ENCODE data around the gene MRPL57.
A peak's percentile ranks its signal among the peaks of the same experiment; 100 is the strongest.
"Not testable (repeated sequence)": the region's sequence is repeated elsewhere in the genome, so short reads cannot be mapped to it uniquely, and the experiment has no call there.

MRPL57 gene

DNA sequence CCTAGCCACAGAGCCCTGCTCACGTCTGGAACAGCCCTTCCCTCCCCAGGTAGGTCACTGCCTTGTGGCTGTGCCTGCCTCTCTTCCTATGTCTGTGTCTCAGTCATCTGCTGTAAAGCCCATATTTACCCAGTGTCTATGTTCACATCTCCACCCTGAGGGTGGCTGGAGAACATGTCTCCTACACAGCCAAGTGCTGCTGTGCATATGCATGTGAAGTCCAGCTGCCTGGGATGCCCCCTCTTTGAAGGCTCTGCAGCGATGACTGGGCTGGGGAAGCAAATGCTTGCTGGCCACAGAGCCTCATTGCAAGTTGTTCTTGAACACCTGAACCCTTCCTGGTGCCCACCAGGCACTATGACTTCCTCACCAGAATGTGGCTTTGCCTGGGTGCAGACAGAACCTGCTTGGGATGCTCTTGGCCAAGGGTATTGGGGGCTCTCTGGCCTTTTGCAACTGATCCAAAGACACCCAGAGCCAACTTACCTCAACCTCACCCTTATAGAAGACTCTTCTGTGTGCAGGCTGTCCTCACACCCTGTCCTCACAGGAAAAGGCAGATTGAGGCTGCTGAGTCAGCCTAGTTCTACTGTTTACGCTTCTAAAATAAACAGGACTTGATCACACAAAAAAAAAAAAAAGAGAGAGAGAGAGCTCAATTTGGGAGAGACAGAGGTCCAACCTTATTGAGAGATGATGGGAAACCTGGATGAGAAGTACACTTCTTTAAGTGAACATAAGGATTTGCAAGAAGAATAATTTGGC is 26.5 kb downstream of the MRPL57 start:
- peak overlapping the region; percentile 50 for H3K27ac ChIP-seq
- TF ChIP-seq, protein P1, sequence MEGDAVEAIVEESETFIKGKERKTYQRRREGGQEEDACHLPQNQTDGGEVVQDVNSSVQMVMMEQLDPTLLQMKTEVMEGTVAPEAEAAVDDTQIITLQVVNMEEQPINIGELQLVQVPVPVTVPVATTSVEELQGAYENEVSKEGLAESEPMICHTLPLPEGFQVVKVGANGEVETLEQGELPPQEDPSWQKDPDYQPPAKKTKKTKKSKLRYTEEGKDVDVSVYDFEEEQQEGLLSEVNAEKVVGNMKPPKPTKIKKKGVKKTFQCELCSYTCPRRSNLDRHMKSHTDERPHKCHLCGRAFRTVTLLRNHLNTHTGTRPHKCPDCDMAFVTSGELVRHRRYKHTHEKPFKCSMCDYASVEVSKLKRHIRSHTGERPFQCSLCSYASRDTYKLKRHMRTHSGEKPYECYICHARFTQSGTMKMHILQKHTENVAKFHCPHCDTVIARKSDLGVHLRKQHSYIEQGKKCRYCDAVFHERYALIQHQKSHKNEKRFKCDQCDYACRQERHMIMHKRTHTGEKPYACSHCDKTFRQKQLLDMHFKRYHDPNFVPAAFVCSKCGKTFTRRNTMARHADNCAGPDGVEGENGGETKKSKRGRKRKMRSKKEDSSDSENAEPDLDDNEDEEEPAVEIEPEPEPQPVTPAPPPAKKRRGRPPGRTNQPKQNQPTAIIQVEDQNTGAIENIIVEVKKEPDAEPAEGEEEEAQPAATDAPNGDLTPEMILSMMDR (conservative IDR thresholded peaks at IDR 0.05): no peak

DNA sequence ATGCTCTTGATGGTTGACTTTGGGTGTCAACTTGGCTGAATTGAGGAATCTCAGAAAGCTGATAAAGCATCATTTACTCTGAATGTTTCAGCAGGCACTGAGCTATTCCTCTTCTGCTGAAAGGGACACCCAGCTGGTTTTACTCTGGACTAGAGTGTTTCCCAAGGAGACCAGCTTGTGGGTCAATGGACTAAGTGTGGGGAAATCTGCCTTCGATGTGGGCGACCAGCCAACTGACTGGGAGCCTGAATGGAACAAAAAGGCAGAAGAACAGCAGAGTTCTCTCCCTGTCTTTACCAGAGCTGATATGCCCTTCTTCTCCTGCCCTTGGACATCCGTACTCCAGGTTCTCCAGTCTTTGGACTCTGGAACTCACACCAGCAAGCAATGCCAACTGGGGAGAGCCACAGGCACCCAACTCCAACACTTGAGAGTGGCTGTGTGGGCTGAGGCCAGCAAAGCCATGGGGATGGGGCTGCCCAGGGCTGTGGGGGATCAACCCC is 32.2 kb downstream of the MRPL57 start:
- TF ChIP-seq, protein P1 (conservative IDR thresholded peaks at IDR 0.05): no peak
- H3K27ac ChIP-seq: no peak overlapping the region

DNA sequence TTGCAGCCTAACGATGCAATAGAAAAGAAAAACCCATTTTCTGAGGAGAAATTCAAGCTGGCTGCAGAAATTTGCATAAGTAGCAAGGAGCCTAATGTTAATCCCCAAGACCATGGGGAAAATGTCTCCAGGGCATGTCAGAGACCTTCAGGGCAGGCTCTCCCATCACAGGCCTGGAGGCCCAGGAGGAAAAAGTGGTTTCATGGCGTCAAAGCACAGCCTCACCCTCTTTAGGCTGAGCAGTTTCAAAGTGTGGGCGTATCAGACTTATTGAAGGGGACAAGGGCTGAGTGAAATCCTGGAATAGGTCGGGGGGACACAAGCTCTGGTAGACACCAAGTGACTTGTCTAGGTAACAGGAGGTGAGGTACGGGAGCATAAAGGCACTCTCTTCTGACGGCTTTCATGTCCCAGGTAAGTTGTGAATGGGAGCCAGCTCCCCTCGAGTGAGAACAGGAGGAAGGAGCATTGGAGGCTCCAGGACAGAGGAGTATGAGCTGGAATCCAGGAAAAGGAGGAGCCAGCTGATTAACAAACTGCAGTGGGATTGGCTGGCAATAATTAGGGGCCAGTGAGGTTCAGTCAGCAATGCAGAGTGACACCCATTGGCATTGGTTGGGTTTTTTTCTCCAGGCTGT is 35.8 kb downstream of the MRPL57 start:
- TF ChIP-seq, protein P1 (conservative IDR thresholded peaks at IDR 0.05): no peak

GRCh38 chr13:21215419-21215818 is 39.0 kb downstream of the MRPL57 start:
- not testable (repeated sequence) for H3K27ac ChIP-seq

More for the DNA sequence above, 35.8 kb downstream of the MRPL57 start:
- H3K27ac ChIP-seq: no peak overlapping the region

- TF ChIP-seq, protein P1 (conservative IDR thresholded peaks at IDR 0.05): no peak
- H3K27ac ChIP-seq: no peak overlapping the region
Measured at GRCh38 chr13:21216332-21216731, 39.9 kb downstream of the MRPL57 start.

- TF ChIP-seq, protein P1 (conservative IDR thresholded peaks at IDR 0.05): no peak
Measured at GRCh38 chr13:21218351-21219035, 42.0 kb downstream of the MRPL57 start.

DNA sequence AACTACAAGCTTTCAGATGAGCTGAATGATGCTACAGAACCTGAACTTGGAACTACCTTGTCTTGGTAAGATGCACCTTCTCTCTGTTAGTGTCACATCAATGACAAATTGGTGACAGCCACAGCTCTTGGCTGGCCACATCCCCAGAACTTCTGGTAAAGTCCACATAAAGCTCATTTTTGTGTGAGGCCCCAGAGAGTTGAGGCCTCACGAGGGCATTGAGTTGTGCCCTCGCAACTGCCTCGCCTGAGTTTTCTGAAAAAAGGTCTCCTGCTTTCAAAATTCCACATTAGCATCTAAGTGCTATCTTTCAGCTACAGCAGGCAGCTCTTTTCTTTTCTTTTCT is 42.6 kb downstream of the MRPL57 start:
- no peak overlapping the region for H3K27ac ChIP-seq

More at GRCh38 chr13:21218351-21219035, 42.0 kb downstream of the MRPL57 start:
- no peak overlapping the region for H3K27ac ChIP-seq

GRCh38 chr13:21219716-21220115 is 43.3 kb downstream of the MRPL57 start:
- not testable (repeated sequence) for H3K27ac ChIP-seq

More for the DNA sequence above, 42.6 kb downstream of the MRPL57 start:
- TF ChIP-seq, protein P1 (conservative IDR thresholded peaks at IDR 0.05): no peak

Measured in VCaP (cell line).